NCI-H2029 (cell line): ENCODE measurements around the gene SLC12A5.
"Not testable (repeated sequence)": the region's sequence is repeated elsewhere in the genome, so short reads cannot be mapped to it uniquely, and the experiment has no call there.

Source experiments
- DNase-seq: peaks from one replicate; lab custom pipeline; 2025; lab: John Stamatoyannopoulos, UW

The SLC12A5 gene

GRCh38 chr20:46028772-46029371, at the start of gene SLC12A5:
SLC12A5 (plus strand) TSS chr20:46029215; CDS start chr20:46029345, 130 bp downstream.
- no peak for DNase-seq

DNA sequence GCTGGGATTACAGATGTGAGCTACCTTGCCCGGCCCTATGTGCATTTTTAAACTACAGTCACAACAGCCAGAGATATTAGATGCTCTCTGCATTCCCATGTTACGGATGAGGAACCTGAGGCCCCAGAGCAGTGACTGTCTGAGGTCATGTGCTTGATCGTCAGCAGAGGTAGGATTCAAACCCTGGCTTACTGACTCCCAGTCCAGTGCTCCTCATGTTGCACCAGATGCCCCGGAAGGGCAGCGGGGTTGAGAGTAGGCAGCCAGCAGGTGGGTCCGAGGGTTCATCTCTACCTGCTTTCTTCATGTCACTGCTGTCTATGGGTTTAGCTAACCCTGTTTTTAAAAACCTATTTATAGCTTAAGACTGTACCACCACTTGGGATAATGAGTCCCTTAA, 47.8 kb upstream of the SLC12A5 start:
- no peak for DNase-seq

GRCh38 chr20:45983279-45983743, 45.7 kb upstream of the SLC12A5 start:
- DNase-seq, result no peak

DNA sequence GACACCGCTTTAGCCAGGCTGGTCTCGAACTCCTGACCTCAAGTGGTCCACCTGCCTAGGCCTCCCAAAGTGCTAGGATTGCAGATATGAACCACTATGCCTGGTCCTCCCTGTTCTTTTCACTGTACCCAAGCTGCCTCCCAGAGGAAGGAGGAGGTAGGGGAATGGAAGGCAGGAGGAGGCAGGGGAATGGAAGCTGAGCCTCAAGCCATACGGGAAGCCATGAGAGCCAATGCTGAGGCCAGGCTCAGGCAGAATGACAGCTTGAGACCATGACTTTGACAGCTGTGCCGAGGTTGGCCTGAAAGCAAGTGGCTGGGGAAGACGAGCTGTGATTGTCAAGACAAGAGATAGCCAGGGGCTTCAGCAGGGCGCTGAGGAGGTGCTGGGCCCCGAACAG, 43.4 kb upstream of the SLC12A5 start:
- DNase-seq, result no peak

DNA sequence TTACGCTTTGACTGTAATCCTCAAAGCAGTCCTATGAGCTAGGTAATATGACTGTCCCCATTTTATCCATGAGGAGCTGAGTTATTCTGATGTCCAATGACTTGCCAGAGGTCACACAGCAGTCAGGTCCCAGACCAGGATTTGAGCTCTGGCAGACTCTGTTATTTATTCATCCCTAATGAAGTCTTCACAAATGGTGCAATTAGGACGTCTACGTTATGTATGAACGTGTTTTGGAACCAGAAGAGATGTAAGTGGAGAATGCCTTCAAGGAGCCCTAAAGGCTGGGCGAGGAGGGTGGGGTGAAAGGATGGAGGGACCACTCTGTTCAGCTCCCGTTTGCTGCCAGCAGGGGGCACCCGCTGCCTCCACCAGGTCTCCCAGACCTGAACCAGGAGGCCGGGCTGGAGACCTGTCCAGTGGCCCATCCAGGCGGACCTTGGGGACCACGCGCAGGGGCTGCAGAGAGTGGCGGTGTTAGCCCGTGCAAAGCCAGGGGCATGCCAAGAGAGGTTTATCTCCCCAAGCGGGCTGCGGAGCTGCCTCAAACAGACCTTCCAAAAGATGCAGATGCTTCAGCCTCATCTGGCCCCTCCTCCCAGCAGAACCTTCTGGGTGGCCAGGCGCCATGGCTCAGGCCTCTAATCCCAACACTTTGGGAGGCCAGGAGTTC, 41.8 kb upstream of the SLC12A5 start:
- peak; percentile 59 for DNase-seq

GRCh38 chr20:45988830-45989229, 40.2 kb upstream of the SLC12A5 start:
- DNase-seq, result not testable (repeated sequence)

DNA sequence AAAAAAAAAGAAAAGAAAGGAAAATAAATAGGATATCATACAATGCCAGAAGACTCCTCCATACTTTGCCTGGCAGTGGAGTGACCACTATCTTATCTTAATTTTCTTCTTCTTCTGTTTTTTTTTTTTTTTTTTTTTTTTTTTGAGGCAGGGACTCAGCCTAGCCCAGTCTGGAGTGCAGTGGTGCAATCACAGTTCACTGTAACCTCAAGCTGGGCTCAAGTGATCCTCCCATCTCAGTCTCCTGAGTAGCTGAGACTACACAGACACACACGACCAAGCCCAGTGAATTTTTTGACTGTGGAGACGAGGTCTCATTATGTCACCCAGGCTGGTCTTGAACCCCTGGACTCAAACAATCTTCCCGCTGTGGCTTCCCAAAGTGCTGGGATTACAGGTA, 37.4 kb upstream of the SLC12A5 start:
- no peak for DNase-seq

DNA sequence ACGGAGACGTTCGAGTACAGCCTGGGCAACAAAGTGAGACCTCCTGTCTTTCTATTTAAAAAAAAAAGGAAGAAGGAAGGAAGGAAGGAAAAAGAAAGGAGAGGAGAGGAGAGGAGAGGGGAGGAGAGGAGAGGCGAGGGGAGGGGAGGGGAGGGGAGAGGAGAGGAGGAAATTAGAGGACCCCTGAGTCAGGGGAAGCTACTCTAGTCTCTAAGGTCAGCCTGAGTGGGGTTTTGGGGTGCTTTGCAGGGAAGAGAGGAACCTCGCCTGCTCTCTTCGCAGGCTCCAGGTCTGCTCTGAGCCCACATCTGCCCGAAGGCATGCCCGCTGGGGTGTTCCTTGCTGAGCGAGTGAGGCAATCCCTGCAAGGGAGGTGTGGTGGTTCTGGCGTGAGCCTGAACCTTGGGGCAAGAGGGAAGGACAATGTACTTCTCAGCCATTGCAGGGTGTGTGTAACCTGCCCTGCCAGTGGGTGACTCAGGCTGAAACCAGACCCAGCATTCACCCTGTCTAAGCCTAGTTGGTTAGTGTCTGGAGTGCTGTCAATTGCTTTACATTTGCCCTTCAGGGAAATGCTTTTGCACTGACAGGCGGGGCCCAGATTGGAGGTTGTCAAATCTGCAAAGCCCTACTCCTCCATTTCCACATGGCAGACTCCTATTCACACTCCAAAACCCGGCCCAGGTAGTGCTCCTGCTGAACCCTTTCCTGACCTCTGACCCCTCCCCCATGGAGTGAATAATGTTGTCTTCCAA, 35.6 kb upstream of the SLC12A5 start:
- no peak for DNase-seq

DNA sequence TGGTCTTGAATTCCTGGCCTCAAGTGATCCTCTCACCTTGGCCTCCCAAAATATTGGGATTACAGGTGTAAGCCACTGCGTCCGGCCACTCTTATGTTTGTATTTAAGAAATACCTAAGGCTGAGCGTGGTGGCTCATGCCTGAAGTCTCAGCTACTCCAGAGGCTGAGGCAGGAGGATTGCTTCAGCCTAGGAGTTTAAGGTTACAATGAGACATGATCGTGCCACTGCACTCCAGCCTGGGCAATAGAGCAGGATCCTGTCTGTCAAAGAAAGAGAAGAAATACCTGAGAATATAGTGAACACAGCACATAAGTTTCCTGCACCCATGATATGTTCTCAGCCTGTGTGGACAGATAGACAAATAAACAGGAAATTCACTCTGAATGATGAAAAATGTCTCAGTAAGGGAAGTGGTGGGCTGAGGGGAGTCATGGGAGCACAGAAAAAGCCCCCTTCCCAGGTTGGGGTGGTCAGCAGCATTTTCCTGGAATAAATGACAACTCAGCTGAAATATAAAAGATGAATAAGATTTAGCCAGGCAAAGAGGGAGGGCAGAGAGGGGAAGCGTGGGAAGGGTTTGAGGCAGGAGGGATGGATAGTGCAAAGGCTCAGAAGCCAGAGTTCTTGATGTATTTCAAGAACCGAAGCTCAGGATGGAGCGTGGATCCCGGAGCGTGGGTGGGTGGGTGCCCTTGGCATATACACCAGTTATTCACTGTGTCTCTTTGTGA, 34.1 kb upstream of the SLC12A5 start:
- DNase-seq, result no peak

- DNase-seq, result not testable (repeated sequence)
Measured at GRCh38 chr20:45995495-45996097, 33.4 kb upstream of the SLC12A5 start.

- peak; percentile 5 for DNase-seq
Measured at GRCh38 chr20:45997187-45997586, 31.8 kb upstream of the SLC12A5 start.

DNA sequence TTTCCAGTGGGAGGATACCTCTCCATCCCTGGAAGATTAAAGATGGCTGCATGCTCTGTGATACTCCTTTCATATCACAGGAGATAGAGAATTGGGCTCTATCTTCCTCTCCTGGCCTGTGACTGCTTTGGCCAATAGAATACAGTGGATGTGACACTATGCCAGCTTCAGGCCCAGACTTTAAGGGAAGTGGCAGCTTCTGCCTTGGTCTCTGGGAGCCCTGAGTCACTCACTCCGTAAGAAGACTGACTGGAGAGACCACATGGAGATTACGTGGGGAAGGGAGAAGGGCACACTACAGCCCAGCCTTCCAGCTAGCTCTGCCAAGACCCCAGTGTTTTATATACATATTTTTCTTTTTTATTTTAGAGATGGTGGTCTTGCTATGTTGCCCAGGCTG, 30.7 kb upstream of the SLC12A5 start:
- DNase-seq, result no peak

- DNase-seq, result no peak
Measured at GRCh38 chr20:45998761-45999160, 30.3 kb upstream of the SLC12A5 start.

GRCh38 chr20:45999557-46000261, 29.3 kb upstream of the SLC12A5 start:
- DNase-seq, result no peak

GRCh38 chr20:46000262-46000996, 28.6 kb upstream of the SLC12A5 start:
- no peak for DNase-seq

- no peak for DNase-seq
Measured at GRCh38 chr20:46001498-46001897, 27.5 kb upstream of the SLC12A5 start.

DNA sequence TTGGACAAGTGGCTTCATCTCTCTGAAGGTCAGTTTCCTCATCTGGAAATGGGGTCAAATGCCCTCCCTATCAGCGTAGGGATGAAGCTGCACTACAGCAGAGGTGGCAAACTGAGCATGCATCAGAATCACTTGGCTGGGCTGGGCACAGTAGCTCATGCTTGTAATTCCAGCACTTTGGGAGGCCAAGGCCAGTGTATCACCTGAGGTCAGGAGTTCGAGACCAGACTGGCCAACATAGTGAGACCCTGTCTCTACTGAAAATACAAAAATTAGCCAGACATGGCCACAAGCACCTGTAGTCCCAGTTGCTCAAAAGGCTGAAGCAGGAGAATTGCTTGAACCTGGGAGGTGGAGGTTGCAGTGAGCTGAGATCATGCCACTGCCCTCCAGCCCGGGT, 27.0 kb upstream of the SLC12A5 start:
- no peak for DNase-seq

- no peak for DNase-seq
Measured at GRCh38 chr20:46004187-46004586, 24.8 kb upstream of the SLC12A5 start.

- peak; percentile 34 for DNase-seq
Measured at GRCh38 chr20:46004889-46005473, 24.0 kb upstream of the SLC12A5 start.

- no peak for DNase-seq
Measured at GRCh38 chr20:46006022-46006705, 22.9 kb upstream of the SLC12A5 start.
